GM15510 (cell line): ENCODE data around the gene BBX.

Source experiments
- POLR2A ChIP-seq: IDR thresholded peaks from 3 replicates; pipeline ENCODE4 v1.6.1; 2011; ENCODE audit warnings: borderline replicate concordance; ENCODE audit not compliant: insufficient read length; ENCODE audit errors: extremely low read depth

The BBX gene

GRCh38 chr3:107620534-107620933 is 97.8 kb downstream of the BBX start:
- TF ChIP-seq POLR2A: no peak

- no peak for TF ChIP-seq POLR2A
Measured at GRCh38 chr3:107621465-107621864, 98.7 kb downstream of the BBX start.

DNA sequence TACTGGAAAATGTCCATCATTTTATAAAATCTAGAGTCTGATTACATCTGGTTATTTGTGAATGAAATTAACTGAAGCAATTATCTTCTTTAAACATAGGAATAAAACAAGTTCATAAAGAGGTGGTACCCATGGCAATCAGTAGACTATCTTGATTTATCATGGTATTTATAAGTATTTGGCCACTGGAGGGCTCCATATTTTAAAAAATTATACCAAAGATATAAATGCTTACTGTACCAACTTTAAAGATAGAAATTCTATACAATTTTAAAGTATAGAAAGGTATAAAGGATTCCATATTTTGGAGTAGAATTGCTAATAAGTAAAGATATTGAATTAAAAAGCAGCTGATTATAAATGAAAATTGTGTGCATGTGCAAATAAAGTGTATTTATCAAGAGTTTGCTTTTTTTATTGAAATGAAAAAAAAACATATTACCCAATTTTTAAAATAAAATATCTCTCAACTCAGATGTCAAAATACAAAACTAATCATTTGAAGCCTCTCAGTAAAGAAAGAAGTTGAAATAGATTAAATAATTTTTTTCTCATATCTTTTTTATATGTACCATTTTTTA is 105.3 kb downstream of the BBX start:
- no peak for TF ChIP-seq POLR2A

DNA sequence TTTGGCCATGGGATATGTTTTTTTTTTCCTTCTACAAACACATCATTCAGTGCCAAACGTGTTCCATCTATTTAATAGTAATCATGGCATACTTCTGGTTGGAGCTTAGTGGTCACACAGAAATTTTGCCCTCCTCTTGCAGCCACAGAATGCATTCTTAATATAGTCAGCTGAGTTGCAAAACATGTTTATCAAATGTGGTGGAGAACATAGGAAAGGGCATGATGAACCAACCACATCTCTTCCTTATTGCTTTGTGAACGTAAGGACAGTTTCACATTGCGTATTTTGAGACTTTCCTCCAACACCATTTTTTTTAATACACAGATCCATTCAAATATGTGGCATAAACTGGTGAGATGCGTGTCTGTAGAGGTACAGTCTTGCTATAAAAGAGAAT is 106.8 kb downstream of the BBX start:
- no peak for TF ChIP-seq POLR2A

DNA sequence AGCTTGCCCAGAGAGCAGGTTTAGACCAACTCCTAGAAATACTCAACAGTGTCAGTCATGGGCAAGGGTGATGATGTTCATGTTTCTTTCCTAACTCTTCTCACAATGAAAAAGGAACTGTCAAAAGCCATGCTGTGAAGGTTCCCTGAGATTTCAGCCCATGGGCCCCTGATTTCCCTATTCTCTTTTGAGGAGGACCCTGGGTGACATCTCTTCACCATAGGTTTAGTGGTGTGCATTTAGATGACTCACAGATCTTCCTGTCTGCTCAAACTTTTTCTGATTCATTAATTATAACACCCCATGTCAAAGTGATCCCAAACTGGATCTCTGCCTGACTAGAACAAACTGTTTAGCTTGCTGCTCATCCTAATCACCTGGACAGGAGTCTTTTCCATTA is 108.0 kb downstream of the BBX start:
- TF ChIP-seq POLR2A: no peak

- TF ChIP-seq POLR2A: no peak
Measured at GRCh38 chr3:107632576-107632975, 109.8 kb downstream of the BBX start.

- TF ChIP-seq POLR2A: no peak
Measured at GRCh38 chr3:107633327-107634098, 110.8 kb downstream of the BBX start.

GRCh38 chr3:107634099-107634489 is 111.3 kb downstream of the BBX start:
- TF ChIP-seq POLR2A: no peak

DNA sequence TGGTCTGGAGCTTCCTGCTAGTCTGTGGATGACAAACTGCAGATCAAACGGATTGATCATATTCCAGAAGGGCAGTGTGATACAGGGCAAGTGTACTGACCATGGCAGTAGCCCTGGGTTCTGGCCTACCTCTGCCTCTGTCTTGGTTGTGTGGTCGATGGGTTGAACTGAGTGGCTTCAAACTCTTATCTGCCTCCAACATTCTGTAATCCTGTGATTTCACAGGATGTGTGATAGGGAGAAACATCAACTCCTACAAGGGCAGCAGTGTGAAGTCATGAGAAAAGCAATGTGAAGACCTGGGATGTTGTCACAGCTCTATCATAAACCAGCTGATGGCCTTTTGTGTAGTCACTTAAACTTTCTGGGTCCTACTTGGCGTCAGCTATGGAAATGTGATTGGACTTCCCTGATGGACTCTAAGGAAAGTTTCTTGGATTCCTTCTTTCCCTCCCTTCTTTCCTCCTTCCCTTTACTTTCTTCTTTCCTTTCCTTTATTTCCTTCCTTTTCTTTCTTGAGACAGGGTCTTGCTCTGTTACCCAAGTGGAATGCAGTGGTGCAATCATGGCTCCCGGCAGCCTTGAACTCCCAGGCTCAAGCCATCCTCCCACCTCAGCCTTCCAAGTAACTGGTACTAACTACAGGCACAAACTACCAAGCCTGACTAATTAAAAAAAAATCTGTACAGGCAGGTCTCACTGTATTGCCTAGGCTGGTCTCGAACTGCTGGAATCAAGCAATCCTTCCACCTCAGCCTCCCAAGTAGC is 114.8 kb downstream of the BBX start:
- no peak for TF ChIP-seq POLR2A

- TF ChIP-seq POLR2A: no peak
Measured at GRCh38 chr3:107641572-107642307, 119.0 kb downstream of the BBX start.

DNA sequence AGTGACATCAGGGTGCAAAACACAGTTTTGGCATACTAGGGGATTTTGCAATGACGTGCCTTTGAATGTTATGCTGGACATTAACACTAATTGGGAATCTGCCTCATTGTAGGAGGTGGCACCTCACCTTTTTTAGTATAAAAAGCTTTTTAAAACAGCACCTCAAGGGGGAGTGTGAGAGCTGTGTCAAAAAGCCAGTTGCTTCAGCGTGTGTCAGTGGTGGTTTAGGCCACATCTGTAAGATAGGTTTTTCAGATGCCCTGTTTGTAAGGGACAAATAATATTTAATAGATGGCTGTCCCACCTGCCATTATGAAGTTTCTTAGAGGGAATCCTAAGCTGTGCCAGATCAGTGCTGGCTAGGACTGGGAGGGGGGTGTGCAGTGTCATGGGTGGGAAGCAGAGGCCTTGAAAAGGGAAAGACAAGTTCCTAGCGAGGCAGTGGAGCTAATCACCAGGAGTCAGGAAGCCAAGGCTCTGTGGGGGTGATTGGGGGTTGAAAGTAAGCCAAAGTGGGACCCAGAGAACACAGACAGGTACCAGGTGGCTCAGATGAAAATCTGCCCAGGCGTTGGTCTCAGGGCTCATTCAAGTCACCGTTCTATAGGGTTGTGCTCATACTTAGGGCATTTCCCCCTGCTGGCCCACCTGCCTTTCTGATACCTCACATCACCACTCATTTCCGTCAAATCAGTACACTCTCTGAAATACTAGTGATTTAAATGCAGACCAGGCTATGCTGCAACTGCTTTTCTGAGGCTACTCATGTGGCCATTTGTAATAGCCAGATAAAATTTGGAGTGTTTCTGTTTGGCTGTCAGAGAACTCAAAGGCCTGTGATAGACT is 120.5 kb downstream of the BBX start:
- TF ChIP-seq POLR2A: no peak

DNA sequence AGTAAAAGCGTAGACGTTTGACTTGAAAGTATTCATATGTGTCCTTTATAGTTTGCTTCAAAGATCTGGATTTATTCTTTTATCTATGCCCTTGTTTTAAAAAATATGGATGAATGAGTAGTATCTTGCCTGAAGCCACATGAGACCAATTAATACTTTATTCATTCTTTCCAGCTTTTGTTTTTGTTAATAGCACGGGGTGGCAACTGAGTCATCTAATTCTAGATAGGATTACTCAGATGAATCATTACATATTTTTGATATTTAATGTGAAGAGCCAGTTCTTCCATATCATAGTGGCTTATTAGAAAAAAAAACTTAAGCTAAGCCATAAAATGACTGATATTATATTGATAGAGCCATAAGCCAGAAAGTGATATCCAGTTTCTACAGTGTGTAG is 121.9 kb downstream of the BBX start:
- TF ChIP-seq POLR2A: no peak

GRCh38 chr3:107650788-107651187 is 128.0 kb downstream of the BBX start:
- no peak for TF ChIP-seq POLR2A

DNA sequence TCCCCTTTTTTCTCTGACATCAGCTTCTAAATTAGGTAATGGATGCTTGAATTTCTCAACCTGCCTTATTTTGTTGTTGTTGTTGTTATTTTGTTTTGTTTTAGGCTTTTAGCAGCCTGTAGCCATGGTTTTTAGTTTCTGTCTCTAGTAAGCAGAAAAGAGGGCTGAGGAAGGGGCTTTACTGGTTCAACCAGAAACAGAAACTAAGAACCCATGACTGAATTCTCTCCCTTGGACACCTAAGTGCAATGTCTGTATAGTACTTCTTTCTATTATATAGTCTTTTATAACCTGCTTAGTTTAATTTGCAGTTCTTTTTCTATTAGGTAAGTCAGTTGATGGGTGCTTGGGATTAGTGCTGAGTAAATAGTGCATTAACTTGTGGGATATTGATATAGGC is 129.0 kb downstream of the BBX start:
- no peak for TF ChIP-seq POLR2A
